OCI-LY3 (cell line): ENCODE data around the gene TMEM135.
"Not testable (repeated sequence)": the region's sequence is repeated elsewhere in the genome, so short reads cannot be mapped to it uniquely, and the experiment has no call there.

Source experiments
- H2AFZ ChIP-seq: fragments of 200-600, 300-600 bp; shearing (Covaris generic); 2 replicates; pipeline ENCODE4 v1.6.0; 2014; ENCODE audit warnings: antibody characterized with exemption, low read depth, low read length
- H3K27ac ChIP-seq: fragments of 200-600, 300-600 bp; sonication (generic); 2 replicates; pipeline ENCODE4 v1.5.1; 2014; ENCODE audit warnings: mild to moderate bottlenecking, low read length, moderate library complexity, mixed read lengths
- H3K27me3 ChIP-seq: fragments of 200-600, 300-600 bp; sonication (generic); 2 replicates; pipeline ENCODE4 v1.6.1; 2014; ENCODE audit warnings: low read depth, low read length, mixed read lengths
- H3K36me3 ChIP-seq: fragments of 200-600, 300-600 bp; sonication (generic); replicated peaks from 2 replicates; pipeline ENCODE3; 2014; ENCODE audit warnings: low read depth, low read length, mixed read lengths
- H3K4me1 ChIP-seq: fragments of 300-600, 200-600 bp; sonication (generic); 2 replicates; pipeline ENCODE4 v1.6.1; 2014; ENCODE audit warnings: low read length, mixed read lengths
- H3K4me2 ChIP-seq: fragments of 200-600, 300-600 bp; sonication (generic); 2 replicates; pipeline ENCODE4 v1.6.1; 2014; ENCODE audit warnings: low read length, mixed read lengths
- H3K4me3 ChIP-seq: fragments of 300-600, 200-600 bp; sonication (generic); 2 replicates; pipeline ENCODE4 v1.5.1; 2014; ENCODE audit warnings: antibody characterized with exemption, mild to moderate bottlenecking, low read length, moderate library complexity
- H3K79me2 ChIP-seq: fragments of 300-600, 200-600 bp; shearing (Covaris generic); 2 replicates; pipeline ENCODE4 v1.6.1; 2014; ENCODE audit warnings: mild to moderate bottlenecking, low read length, mixed read lengths
- H3K9ac ChIP-seq: fragments of 300-600, 200-600 bp; shearing (Covaris generic); 2 replicates; pipeline ENCODE4 v1.6.0; 2014; ENCODE audit warnings: mild to moderate bottlenecking, low read length, moderate library complexity
- H3K9me3 ChIP-seq: fragments of 200-600, 300-600 bp; shearing (Covaris generic); 2 replicates; pipeline ENCODE4 v1.6.1; 2014; ENCODE audit warnings: low read length, mixed read lengths; ENCODE audit not compliant: insufficient read depth
- H4K20me1 ChIP-seq: fragments of 200-600, 300-600 bp; sonication (generic); 2 replicates; pipeline ENCODE4 v1.6.1; 2016; ENCODE audit warnings: low read length, mixed read lengths; ENCODE audit not compliant: insufficient read depth
- CTCF ChIP-seq: fragments of 200-600, 300-600 bp; sonication (generic); IDR thresholded peaks from 2 replicates; pipeline ENCODE4 v1.5.1; 2014; ENCODE audit warnings: antibody characterized with exemption, low read length, low read depth
- EZH2phosphoT487 ChIP-seq: fragments of 200-600 bp; shearing (Covaris generic); IDR thresholded peaks from 2 replicates; pipeline ENCODE4 v1.6.1; 2018; ENCODE audit warnings: antibody characterized with exemption, mixed run types, low read depth

TMEM135 gene

GRCh38 chr11:87020764-87021365, 16.9 kb upstream of the TMEM135 start:
- no peak overlapping the region for H2AFZ ChIP-seq
- no peak overlapping the region for H3K9ac ChIP-seq
- H3K4me2 ChIP-seq = no peak overlapping the region
- no peak overlapping the region for H3K27ac ChIP-seq
- no peaks in the 10 kb centered on the region for H3K36me3 ChIP-seq
- no peak overlapping the region for H3K4me3 ChIP-seq
- H3K9me3 ChIP-seq = no peaks in the 10 kb centered on the region
- no peaks in the 10 kb centered on the region for H3K4me1 ChIP-seq
- H3K27me3 ChIP-seq = no peaks in the 10 kb centered on the region
- no peaks in the 10 kb centered on the region for H3K79me2 ChIP-seq
- no peaks in the 10 kb centered on the region for H4K20me1 ChIP-seq
- TF ChIP-seq EZH2phosphoT487 (no peak), CTCF (no peak)

DNA sequence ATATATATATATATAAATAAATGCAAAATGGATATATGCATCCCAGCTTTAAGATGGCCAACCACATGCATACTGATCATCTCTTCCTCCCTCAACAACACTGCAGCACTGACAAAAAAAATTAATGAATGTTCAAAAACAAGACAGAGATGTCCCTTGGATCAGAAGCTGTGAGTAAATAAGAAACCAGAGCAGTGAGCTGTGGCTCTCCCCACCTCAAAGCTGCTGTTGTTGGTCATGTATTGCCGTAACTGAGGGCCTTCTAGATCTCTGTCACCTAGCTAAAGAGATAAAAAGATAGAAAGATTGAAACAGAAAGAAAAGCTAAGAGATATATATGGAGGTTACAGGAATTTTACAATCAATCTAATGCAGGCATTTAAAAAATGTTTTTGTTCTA, 15.5 kb upstream of the TMEM135 start:
- TF ChIP-seq CTCF (no peak), EZH2phosphoT487 (no peak)
- Histone ChIP-seq H3K4me2 (no peak overlapping the region), H3K4me1 (no peaks in the 10 kb centered on the region), H3K27me3 (no peaks in the 10 kb centered on the region), H3K9me3 (no peaks in the 10 kb centered on the region), H3K27ac (no peak overlapping the region), H4K20me1 (no peaks in the 10 kb centered on the region), H2AFZ (no peak overlapping the region), H3K9ac (no peak overlapping the region), H3K36me3 (no peaks in the 10 kb centered on the region), H3K4me3 (no peak overlapping the region), H3K79me2 (no peaks in the 10 kb centered on the region)

DNA sequence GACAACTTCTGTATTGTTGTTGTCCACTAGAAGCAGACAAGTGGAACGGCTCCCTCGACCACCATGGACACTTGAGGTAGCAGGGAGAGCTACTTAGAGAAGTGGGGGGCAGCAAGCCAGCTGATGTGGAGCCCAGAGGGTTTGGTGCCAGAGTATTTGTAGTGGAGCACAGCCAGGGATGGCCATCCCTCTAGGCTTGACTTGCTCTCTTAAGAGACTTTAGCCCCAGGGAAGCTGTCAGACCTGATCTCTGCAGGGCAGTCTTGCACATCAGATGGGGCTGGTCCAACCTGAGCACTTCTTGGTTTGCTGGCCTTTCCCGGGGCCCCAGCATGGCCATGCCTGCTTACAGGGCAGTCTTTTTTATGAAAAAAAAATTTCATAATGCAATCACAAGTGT, 15.0 kb upstream of the TMEM135 start:
- no peaks in the 10 kb centered on the region for H4K20me1 ChIP-seq
- no peak overlapping the region for H3K27ac ChIP-seq
- no peaks in the 10 kb centered on the region for H3K27me3 ChIP-seq
- no peak overlapping the region for H3K9ac ChIP-seq
- no peaks in the 10 kb centered on the region for H3K4me1 ChIP-seq
- no peaks in the 10 kb centered on the region for H3K9me3 ChIP-seq
- no peak overlapping the region for H2AFZ ChIP-seq
- no peaks in the 10 kb centered on the region for H3K36me3 ChIP-seq
- no peak overlapping the region for H3K4me3 ChIP-seq
- no peak overlapping the region for H3K4me2 ChIP-seq
- no peaks in the 10 kb centered on the region for H3K79me2 ChIP-seq
- TF ChIP-seq CTCF = no peak
- no peak for TF ChIP-seq EZH2phosphoT487

GRCh38 chr11:87026415-87026814, 11.3 kb upstream of the TMEM135 start:
- not testable (repeated sequence) for H3K36me3 ChIP-seq, H3K9me3 ChIP-seq, H2AFZ ChIP-seq, H4K20me1 ChIP-seq, H3K4me1 ChIP-seq, H3K79me2 ChIP-seq, H3K9ac ChIP-seq, H3K27me3 ChIP-seq, H3K4me3 ChIP-seq, H3K4me2 ChIP-seq, H3K27ac ChIP-seq
